A673 (cell line): ENCODE data around the gene TOR4A. TPM values are rescaled to one million over a fixed set of nuclear protein-coding genes. Genes with fewer than 3 reads are reported as not detected.

ENCODE experiments used
- BruUV-seq: library from RNA; stranded (reverse); fragments of 400-500 nt; replicated peaks from 2 replicates; lab custom pipeline; 2021; lab: Mats Ljungman, UMichigan
- CTCF ChIA-PET: fragments of 300-600 bp; sonication (Branson Sonifier 250); formaldehyde crosslinking; loops from one replicate; lab custom pipeline; 2022; ENCODE audit warnings: antibody characterized with exemption; lab: Charles Lee
- POLR2A ChIA-PET: fragments of 300-600 bp; sonication (Branson Sonifier 250); formaldehyde crosslinking; loops from one replicate; lab custom pipeline; 2022; ENCODE audit warnings: antibody characterized with exemption; ENCODE audit not compliant: low non-redundant PET; lab: Charles Lee
- DNase-seq: peaks from one replicate; pipeline ENCODE4 v3.0.0-alpha.2; 2015; ENCODE audit warnings: low spot score
- H3K27ac ChIP-seq: fragments of 200-600 bp; sonication (generic); 2 replicates; pipeline ENCODE4 v1.5.1; 2016; ENCODE audit warnings: mixed run types, low read depth, mild to moderate bottlenecking, mixed read lengths, antibody characterized with exemption, low read length; ENCODE audit not compliant: poor library complexity, severe bottlenecking
- H3K27me3 ChIP-seq: fragments of 200-600 bp; sonication (generic); replicated peaks from 2 replicates; pipeline ENCODE4 v1.6.1; 2017; ENCODE audit warnings: mixed run types, low read depth, mild to moderate bottlenecking, mixed read lengths, antibody characterized with exemption, low read length; ENCODE audit not compliant: insufficient read depth, poor library complexity
- H3K36me3 ChIP-seq: fragments of 200-600 bp; sonication (generic); 2 replicates; pipeline ENCODE4 v1.6.1; 2016; ENCODE audit warnings: mixed run types, mild to moderate bottlenecking, mixed read lengths, antibody characterized with exemption, low read length; ENCODE audit not compliant: insufficient read depth, poor library complexity, severe bottlenecking
- H3K4me1 ChIP-seq: fragments of 200-600 bp; sonication (generic); 2 replicates; pipeline ENCODE4 v1.6.1; 2017; ENCODE audit warnings: mixed run types, mild to moderate bottlenecking, mixed read lengths, antibody characterized with exemption, low read length; ENCODE audit not compliant: insufficient read depth, poor library complexity, severe bottlenecking
- H3K4me3 ChIP-seq: fragments of 200-600 bp; sonication (generic); 2 replicates; pipeline ENCODE4 v1.5.1; 2016; ENCODE audit warnings: low read depth, mixed run types, mild to moderate bottlenecking, mixed read lengths, low read length; ENCODE audit not compliant: poor library complexity, severe bottlenecking
- H3K9me3 ChIP-seq: fragments of 200-600 bp; sonication (generic); 2 replicates; pipeline ENCODE4 v1.6.1; 2016; ENCODE audit warnings: mixed run types, low read depth, mild to moderate bottlenecking, mixed read lengths, antibody characterized with exemption, low read length; ENCODE audit not compliant: poor library complexity, severe bottlenecking
- CTCF ChIP-seq: fragments of 300-800, 200-600 bp; sonication (generic); conservative IDR thresholded peaks from 2 replicates; pipeline ENCODE4 v1.5.1; 2017; ENCODE audit warnings: low read depth, mild to moderate bottlenecking, antibody characterized with exemption, low read length, moderate library complexity, mixed read lengths
- EZH2 ChIP-seq: fragments of 200-600 bp; sonication (generic); IDR thresholded peaks from 2 replicates; pipeline ENCODE4 v1.6.1; 2017; ENCODE audit warnings: borderline replicate concordance, low read depth, mild to moderate bottlenecking, mixed read lengths, antibody characterized with exemption, low read length; ENCODE audit not compliant: poor library complexity, severe bottlenecking
- intact Hi-C: fragments of 100-400 bp; cut with micrococcal nuclease; formaldehyde crosslinking; loops from one replicate; pipeline ENCODE4 v1.10.0; 2022; ENCODE audit not compliant: unreplicated experiment
- total RNA-seq: library from RNA; stranded (reverse); gene quantifications from 2 replicates; pipeline ENCODE4 v1.2.3, GENCODE V29; 2021

The TOR4A gene
- total RNA-seq, 1 experiment from 2014 or later: 0.82 TPM

GRCh38 chr9:137235424-137236237, 41.9 kb upstream of the TOR4A start:
- CTCF ChIA-PET: interaction anchor here (0.6 to 1.6 kb wide), 5 partner anchors 12 to 165 kb away, joined by 3 to 22 read pairs (median 5); partner anchors contain the start of genes NELFB and SAPCD2
- DNase-seq: no peak
- POLR2A ChIA-PET: no interaction called here
- intact Hi-C loops: loop anchor here (5.0 kb wide), 1 partner anchor 188 kb away; the partner anchor contains the start of gene NPDC1
- no peaks in the 10 kb centered on the region for H3K9me3 ChIP-seq
- no peaks in the 10 kb centered on the region for H3K36me3 ChIP-seq
- H3K27me3 ChIP-seq: no peaks in the 10 kb centered on the region
- no peak overlapping the region for H3K4me3 ChIP-seq
- no TSS peak for BruUV-seq
- H3K27ac ChIP-seq: no peak overlapping the region
- TF ChIP-seq EZH2 (no peak), CTCF (no peak)
- H3K4me1 ChIP-seq: peaks cover 17% of the 10 kb centered on the region

DNA sequence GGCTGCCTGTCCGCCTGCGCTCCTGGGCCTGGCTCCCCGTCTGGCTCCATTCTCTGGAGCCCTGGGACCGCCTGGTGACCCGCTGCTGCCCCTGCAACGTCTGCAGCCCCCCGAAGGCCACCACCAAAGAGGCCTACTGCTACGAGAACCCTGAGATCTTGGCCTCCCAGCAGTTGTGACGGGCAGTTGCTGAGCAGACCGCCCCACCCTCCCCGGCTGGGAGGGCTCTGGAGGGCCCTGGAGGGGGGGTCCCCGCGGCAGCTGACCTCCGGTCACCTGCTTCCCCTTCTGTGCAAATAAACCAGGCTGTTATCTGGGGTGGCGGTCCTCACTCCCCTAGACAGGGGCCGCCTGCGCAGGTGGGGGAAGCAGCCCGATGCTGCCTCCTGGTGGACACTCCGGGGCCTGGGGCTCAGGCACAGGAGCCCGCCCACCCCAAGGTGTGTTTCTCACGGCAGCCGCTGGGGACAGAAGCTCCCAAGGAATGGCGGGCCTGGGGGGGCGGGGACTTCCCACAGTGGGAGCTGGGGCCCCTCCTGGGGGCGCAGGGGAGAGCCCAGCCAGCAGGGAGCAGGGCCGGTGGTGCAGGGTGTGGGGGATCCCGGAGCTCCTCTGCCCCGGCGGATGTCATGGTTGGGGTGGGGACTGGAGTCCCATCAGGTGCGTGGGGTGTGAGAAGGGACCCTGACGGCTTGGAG, 41.1 kb upstream of the TOR4A start:
- peak; percentile 94 for DNase-seq
- POLR2A ChIA-PET: interaction anchor here (0.6 kb wide), 3 partner anchors 9 to 207 kb away, joined by 3 to 7 read pairs (median 7); no protein-coding TSS in a partner anchor
- intact Hi-C loops: loop anchor here (5.0 kb wide), 1 partner anchor 189 kb away; the partner anchor contains the start of gene NPDC1
- BruUV-seq: no TSS peak
- CTCF ChIA-PET: interaction anchor here (0.5 to 1.1 kb wide), 27 partner anchors 9 to 446 kb away, joined by 3 to 22 read pairs (median 4); partner anchors contain the start of genes ANAPC2, MAN1B1, NELFB and NPDC1
- H3K36me3 ChIP-seq: no peaks in the 10 kb centered on the region
- H3K9me3 ChIP-seq: no peaks in the 10 kb centered on the region
- TF ChIP-seq CTCF (peak; percentile 99), EZH2 (no peak)
- H3K27me3 ChIP-seq: no peaks in the 10 kb centered on the region
- peak overlapping the region; percentile 16 for H3K4me3 ChIP-seq
- peak overlapping the region; percentile 62 for H3K27ac ChIP-seq
- H3K4me1 ChIP-seq: peaks cover 17% of the 10 kb centered on the region

- no peak for DNase-seq
- H3K36me3 ChIP-seq: peaks cover 4% of the 10 kb centered on the region
- BruUV-seq: no TSS peak
- H3K27me3 ChIP-seq: no peaks in the 10 kb centered on the region
- H3K9me3 ChIP-seq: no peaks in the 10 kb centered on the region
- peak overlapping the region; percentile 62 for H3K27ac ChIP-seq
- H3K4me3 ChIP-seq: peak overlapping the region; percentile 16
- intact Hi-C loops: loop anchor here (5.0 kb wide), 1 partner anchor 190 kb away; the partner anchor contains the start of gene NPDC1
- CTCF ChIA-PET: interaction anchor here (0.5 to 1.1 kb wide), 27 partner anchors 10 to 446 kb away, joined by 3 to 22 read pairs (median 4); partner anchors contain the start of genes ANAPC2, MAN1B1, NELFB and NPDC1
- POLR2A ChIA-PET: interaction anchor here (0.6 kb wide), 3 partner anchors 8 to 207 kb away, joined by 3 to 7 read pairs (median 7); no protein-coding TSS in a partner anchor
- no peak for TF ChIP-seq EZH2
- no peak for TF ChIP-seq CTCF
- H3K4me1 ChIP-seq: peaks cover 17% of the 10 kb centered on the region
Observed at GRCh38 chr9:137236936-137237421, 40.5 kb upstream of the TOR4A start.
